Measurements from ENCODE around the gene NELL1.

The NELL1 gene

DNA sequence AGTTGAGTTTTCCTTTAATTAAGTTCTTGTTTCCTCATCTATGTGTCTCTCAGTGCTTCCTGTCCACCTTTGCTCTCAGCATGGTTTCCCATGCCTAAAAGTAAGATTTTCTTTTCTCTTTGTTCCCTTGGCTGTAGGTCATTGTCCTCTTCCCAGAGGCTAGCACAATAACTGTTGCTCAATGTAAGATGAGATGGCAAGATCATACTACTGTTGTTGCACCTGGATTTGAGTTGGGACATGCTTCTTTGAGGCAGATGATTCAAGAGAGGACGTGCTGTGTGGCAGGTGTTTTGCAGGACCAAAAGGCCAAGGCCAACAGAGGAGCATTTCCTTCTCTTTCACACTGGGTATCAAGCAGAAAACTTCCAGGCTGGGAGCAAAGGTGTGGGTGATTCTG lies 11.3 kb upstream of the NELL1 start:
- TF ChIP-seq, protein P1, sequence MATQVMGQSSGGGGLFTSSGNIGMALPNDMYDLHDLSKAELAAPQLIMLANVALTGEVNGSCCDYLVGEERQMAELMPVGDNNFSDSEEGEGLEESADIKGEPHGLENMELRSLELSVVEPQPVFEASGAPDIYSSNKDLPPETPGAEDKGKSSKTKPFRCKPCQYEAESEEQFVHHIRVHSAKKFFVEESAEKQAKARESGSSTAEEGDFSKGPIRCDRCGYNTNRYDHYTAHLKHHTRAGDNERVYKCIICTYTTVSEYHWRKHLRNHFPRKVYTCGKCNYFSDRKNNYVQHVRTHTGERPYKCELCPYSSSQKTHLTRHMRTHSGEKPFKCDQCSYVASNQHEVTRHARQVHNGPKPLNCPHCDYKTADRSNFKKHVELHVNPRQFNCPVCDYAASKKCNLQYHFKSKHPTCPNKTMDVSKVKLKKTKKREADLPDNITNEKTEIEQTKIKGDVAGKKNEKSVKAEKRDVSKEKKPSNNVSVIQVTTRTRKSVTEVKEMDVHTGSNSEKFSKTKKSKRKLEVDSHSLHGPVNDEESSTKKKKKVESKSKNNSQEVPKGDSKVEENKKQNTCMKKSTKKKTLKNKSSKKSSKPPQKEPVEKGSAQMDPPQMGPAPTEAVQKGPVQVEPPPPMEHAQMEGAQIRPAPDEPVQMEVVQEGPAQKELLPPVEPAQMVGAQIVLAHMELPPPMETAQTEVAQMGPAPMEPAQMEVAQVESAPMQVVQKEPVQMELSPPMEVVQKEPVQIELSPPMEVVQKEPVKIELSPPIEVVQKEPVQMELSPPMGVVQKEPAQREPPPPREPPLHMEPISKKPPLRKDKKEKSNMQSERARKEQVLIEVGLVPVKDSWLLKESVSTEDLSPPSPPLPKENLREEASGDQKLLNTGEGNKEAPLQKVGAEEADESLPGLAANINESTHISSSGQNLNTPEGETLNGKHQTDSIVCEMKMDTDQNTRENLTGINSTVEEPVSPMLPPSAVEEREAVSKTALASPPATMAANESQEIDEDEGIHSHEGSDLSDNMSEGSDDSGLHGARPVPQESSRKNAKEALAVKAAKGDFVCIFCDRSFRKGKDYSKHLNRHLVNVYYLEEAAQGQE (IDR thresholded peaks at IDR 0.05; ENCODE audit: insufficient read depth in 1 of 2, low read depth in 2 of 2, low read length in 2 of 2) = no peak
- TF ChIP-seq FOXP2 (optimal IDR thresholded peaks at IDR 0.05; ENCODE audit: borderline replicate concordance, extremely low read depth, extremely low read length, insufficient read depth) = no peak
- TF ChIP-seq SIN3A (IDR thresholded peaks at IDR 0.05; ENCODE audit: borderline replicate concordance, insufficient read depth, low read length) = no peak
- no peak for TF ChIP-seq TAF1 (IDR thresholded peaks at IDR 0.05; ENCODE audit: borderline replicate concordance, insufficient read depth, low read length)
- no peak for TF ChIP-seq POLR2AphosphoS5 (IDR thresholded peaks at IDR 0.05; ENCODE audit: low read depth, low read length)

DNA sequence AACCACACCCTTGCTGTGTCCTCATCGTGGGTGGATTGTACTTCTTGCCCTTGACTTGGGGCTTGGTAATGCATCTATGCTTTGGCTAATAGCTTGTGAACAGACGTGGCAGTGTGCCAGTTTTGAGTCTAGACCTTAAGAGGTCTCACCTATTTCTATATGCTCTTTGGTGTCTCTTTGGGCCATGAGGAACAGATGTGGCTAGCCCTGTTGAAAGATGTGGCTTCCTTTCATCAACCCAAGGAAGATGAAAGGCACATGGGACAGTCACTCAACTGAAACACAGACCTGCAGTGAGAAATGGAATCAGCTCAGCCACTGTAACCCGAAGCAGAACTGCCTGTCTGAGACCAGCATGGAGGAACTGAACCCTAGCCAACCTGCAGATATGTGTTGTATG lies 7.9 kb upstream of the NELL1 start:
- TF ChIP-seq TAF1 (IDR thresholded peaks at IDR 0.05; ENCODE audit: borderline replicate concordance, insufficient read depth, low read length) (no peak), FOXP2 (optimal IDR thresholded peaks at IDR 0.05; ENCODE audit: borderline replicate concordance, extremely low read depth, extremely low read length, insufficient read depth) (no peak), SIN3A (IDR thresholded peaks at IDR 0.05; ENCODE audit: borderline replicate concordance, insufficient read depth, low read length) (no peak), POLR2AphosphoS5 (IDR thresholded peaks at IDR 0.05; ENCODE audit: low read depth, low read length) (no peak)
- TF ChIP-seq, protein P1 (IDR thresholded peaks at IDR 0.05; ENCODE audit: insufficient read depth in 1 of 2, low read depth in 2 of 2, low read length in 2 of 2) = no peak

DNA sequence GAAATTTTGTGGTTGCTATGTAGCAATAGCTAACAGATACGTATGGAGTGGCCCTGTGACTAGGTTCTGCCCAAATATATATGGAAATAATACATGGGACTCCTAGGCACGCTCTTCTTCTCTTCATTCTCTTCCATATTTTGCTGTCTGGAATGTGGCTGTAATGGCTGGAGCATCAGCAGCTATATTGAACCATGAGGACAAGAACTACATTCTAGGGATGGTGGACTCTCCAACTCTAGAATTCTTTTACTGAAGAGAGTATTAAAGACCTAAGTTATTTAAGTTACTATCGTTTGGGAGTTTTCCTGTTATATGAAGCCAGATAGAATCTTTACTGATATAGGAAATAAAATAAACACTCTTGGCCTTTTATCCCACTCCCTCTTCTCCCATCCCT lies 7.5 kb upstream of the NELL1 start:
- TF ChIP-seq TAF1 (IDR thresholded peaks at IDR 0.05; ENCODE audit: borderline replicate concordance, insufficient read depth, low read length) = no peak
- TF ChIP-seq POLR2AphosphoS5 (IDR thresholded peaks at IDR 0.05; ENCODE audit: low read depth, low read length) = no peak
- no peak for TF ChIP-seq FOXP2 (optimal IDR thresholded peaks at IDR 0.05; ENCODE audit: borderline replicate concordance, extremely low read depth, extremely low read length, insufficient read depth)
- no peak for TF ChIP-seq SIN3A (IDR thresholded peaks at IDR 0.05; ENCODE audit: borderline replicate concordance, insufficient read depth, low read length)
- TF ChIP-seq, protein P1 (IDR thresholded peaks at IDR 0.05; ENCODE audit: insufficient read depth in 1 of 2, low read depth in 2 of 2, low read length in 2 of 2) = no peak

DNA sequence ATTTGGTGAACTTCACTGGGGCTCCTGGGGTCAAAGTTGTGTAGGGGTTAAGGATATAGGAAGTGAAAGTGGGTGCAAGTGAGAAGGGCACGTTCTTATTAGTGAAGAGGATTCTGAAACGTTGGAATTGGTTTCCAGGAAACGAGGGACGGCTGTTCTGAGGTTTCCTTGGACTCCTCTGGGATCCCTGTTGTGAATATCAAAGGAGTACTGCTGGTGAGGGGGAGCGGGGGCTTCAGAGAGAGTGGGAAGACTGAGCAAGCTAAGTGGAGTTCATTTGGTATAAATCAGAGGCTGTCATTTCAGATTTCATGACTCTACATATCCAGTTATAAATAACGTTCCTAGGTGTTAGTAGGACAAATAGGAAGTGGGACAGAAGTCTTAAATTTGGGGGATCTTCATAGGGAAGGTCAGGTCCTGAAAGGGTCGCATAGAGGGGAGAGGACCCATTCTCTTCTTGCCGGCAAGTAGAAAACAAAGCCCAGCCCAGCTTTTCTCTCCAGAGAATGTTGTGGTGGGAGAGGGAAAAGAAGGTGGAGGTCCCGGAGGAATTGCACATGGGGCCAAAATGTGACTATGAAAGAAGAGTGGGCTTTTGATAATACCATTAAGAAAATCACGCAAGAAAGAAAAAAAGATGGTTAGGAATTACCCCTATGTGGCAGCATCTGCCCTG lies 1.1 kb upstream of the NELL1 start:
- TF ChIP-seq, protein P1 (IDR thresholded peaks at IDR 0.05; ENCODE audit: insufficient read depth in 1 of 2, low read depth in 2 of 2, low read length in 2 of 2) = no peak
